ENCODE results near the gene BACE1. TPM values are rescaled to one million over a fixed set of nuclear protein-coding genes. Genes with fewer than 3 reads are reported as not detected.
A peak's percentile ranks its signal among the peaks of the same experiment; 100 is the strongest.

Gene BACE1
- total and polyA plus RNA-seq, 2 of the 13 experiments (the other 11 are each of a cell fraction or from before 2014, with no cell fraction given) = 7.5 to 17.9 TPM

DNA sequence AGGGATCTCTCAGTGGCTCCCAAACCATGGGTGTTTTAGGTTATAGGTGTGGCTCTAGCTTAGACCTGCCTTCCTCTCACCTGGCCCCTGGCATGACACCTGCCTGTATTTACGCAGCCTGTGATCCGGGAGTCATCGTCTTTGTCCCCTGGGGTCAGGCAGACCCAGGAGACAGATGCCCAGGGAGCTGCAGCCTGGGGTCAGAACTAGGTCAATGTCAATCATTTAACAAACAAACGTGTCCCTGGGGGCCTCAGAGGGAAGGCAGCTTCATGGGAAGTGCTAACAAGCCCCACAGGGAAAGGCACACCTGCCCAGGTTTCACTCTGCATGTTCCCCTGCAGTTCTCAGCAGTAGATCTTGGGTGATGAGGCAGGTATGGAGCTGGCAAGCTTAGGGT lies 13.0 kb downstream of the BACE1 start (continued):
- TF ChIP-seq, protein P1, sequence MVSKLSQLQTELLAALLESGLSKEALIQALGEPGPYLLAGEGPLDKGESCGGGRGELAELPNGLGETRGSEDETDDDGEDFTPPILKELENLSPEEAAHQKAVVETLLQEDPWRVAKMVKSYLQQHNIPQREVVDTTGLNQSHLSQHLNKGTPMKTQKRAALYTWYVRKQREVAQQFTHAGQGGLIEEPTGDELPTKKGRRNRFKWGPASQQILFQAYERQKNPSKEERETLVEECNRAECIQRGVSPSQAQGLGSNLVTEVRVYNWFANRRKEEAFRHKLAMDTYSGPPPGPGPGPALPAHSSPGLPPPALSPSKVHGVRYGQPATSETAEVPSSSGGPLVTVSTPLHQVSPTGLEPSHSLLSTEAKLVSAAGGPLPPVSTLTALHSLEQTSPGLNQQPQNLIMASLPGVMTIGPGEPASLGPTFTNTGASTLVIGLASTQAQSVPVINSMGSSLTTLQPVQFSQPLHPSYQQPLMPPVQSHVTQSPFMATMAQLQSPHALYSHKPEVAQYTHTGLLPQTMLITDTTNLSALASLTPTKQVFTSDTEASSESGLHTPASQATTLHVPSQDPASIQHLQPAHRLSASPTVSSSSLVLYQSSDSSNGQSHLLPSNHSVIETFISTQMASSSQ (IDR thresholded peaks at IDR 0.05; ENCODE audit: low read depth) = no peak
- TF ChIP-seq, protein P1 (CRISPR knock-in tag; IDR thresholded peaks at IDR 0.05; ENCODE audit: borderline replicate concordance) = peak; percentile 27; the same call in 1 of the 2 replicates
- no peak for TF ChIP-seq ZNF75D (CRISPR knock-in tag; IDR thresholded peaks at IDR 0.05; ENCODE audit: borderline replicate concordance)
- TF ChIP-seq RXRA (CRISPR knock-in tag; IDR thresholded peaks at IDR 0.05) = peak; percentile 97
- TF ChIP-seq, protein P2, sequence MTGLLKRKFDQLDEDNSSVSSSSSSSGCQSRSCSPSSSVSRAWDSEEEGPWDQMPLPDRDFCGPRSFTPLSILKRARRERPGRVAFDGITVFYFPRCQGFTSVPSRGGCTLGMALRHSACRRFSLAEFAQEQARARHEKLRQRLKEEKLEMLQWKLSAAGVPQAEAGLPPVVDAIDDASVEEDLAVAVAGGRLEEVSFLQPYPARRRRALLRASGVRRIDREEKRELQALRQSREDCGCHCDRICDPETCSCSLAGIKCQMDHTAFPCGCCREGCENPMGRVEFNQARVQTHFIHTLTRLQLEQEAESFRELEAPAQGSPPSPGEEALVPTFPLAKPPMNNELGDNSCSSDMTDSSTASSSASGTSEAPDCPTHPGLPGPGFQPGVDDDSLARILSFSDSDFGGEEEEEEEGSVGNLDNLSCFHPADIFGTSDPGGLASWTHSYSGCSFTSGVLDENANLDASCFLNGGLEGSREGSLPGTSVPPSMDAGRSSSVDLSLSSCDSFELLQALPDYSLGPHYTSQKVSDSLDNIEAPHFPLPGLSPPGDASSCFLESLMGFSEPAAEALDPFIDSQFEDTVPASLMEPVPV (CRISPR knock-in tag; IDR thresholded peaks at IDR 0.05) = no peak
- TF ChIP-seq, protein P3, sequence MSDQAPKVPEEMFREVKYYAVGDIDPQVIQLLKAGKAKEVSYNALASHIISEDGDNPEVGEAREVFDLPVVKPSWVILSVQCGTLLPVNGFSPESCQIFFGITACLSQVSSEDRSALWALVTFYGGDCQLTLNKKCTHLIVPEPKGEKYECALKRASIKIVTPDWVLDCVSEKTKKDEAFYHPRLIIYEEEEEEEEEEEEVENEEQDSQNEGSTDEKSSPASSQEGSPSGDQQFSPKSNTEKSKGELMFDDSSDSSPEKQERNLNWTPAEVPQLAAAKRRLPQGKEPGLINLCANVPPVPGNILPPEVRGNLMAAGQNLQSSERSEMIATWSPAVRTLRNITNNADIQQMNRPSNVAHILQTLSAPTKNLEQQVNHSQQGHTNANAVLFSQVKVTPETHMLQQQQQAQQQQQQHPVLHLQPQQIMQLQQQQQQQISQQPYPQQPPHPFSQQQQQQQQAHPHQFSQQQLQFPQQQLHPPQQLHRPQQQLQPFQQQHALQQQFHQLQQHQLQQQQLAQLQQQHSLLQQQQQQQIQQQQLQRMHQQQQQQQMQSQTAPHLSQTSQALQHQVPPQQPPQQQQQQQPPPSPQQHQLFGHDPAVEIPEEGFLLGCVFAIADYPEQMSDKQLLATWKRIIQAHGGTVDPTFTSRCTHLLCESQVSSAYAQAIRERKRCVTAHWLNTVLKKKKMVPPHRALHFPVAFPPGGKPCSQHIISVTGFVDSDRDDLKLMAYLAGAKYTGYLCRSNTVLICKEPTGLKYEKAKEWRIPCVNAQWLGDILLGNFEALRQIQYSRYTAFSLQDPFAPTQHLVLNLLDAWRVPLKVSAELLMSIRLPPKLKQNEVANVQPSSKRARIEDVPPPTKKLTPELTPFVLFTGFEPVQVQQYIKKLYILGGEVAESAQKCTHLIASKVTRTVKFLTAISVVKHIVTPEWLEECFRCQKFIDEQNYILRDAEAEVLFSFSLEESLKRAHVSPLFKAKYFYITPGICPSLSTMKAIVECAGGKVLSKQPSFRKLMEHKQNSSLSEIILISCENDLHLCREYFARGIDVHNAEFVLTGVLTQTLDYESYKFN (CRISPR knock-in tag; conservative IDR thresholded peaks at IDR 0.05) = peak; percentile 67
- 0 out of 2 replicates have a peak, but pooled peaks have one; percentile 32 for TF ChIP-seq ZNF878 (CRISPR knock-in tag; IDR thresholded peaks at IDR 0.05)
- no peak for TF ChIP-seq SOX6 (IDR thresholded peaks at IDR 0.05)
- TF ChIP-seq SOX6 (CRISPR knock-in tag; IDR thresholded peaks at IDR 0.05) = peak; percentile 60
- TF ChIP-seq NONO (IDR thresholded peaks at IDR 0.05) = no peak
- peak; percentile 70; the same call in 1 of the 2 replicates for TF ChIP-seq NONO (CRISPR knock-in tag; conservative IDR thresholded peaks at IDR 0.05)
- TF ChIP-seq RXRB (CRISPR knock-in tag; IDR thresholded peaks at IDR 0.05; ENCODE audit: borderline replicate concordance) = peak; percentile 89
- peak; percentile 88 for TF ChIP-seq ZEB1 (IDR thresholded peaks at IDR 0.05; ENCODE audit: insufficient replicate concordance, low read depth)
- TF ChIP-seq HOXA3 (CRISPR knock-in tag; IDR thresholded peaks at IDR 0.05) = peak; percentile 19; the same call in 1 of the 2 replicates
- 0 out of 2 replicates have a peak, but pooled peaks have one; percentile 33 for TF ChIP-seq MEIS2 (CRISPR knock-in tag; IDR thresholded peaks at IDR 0.05)
